Measurements from ENCODE around the gene UGT2B7.

DNA sequence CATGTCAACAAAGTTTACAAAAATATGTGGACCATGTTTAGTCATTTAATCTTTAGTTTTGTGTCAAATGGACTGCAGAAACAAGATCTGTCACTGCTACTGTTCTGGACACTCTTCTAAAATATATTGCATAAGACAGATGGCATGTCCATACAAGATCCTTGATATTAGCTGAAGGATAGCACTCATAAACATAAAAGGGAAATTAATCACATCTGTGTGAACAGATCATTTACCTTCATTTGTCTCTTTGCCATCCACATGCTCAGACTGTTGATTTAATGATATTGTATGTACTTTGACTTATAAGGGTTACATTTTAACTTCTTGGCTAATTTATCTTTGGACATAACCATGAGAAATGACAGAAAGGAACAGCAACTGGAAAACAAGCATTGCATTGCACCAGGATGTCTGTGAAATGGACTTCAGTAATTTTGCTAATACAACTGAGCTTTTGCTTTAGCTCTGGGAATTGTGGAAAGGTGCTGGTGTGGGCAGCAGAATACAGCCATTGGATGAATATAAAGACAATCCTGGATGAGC is at the start of gene UGT2B7:
- no peak for TF ChIP-seq POLR2A (IDR thresholded peaks at IDR 0.05; ENCODE audit: low read length)
- no peak for TF ChIP-seq GATA1 (IDR thresholded peaks at IDR 0.05; ENCODE audit: low read depth, low read length)

All from erythroblast (primary cell).